GM19328 (cell line): ENCODE results near the gene RNF26.

Experiments used
- ATAC-seq: cut with Tn5 transposase; IDR thresholded peaks from one replicate; pipeline ENCODE4 v1.9.1; 2021; ENCODE audit warnings: mild to moderate bottlenecking, moderate library complexity; ENCODE audit not compliant: unreplicated experiment

The RNF26 gene

DNA sequence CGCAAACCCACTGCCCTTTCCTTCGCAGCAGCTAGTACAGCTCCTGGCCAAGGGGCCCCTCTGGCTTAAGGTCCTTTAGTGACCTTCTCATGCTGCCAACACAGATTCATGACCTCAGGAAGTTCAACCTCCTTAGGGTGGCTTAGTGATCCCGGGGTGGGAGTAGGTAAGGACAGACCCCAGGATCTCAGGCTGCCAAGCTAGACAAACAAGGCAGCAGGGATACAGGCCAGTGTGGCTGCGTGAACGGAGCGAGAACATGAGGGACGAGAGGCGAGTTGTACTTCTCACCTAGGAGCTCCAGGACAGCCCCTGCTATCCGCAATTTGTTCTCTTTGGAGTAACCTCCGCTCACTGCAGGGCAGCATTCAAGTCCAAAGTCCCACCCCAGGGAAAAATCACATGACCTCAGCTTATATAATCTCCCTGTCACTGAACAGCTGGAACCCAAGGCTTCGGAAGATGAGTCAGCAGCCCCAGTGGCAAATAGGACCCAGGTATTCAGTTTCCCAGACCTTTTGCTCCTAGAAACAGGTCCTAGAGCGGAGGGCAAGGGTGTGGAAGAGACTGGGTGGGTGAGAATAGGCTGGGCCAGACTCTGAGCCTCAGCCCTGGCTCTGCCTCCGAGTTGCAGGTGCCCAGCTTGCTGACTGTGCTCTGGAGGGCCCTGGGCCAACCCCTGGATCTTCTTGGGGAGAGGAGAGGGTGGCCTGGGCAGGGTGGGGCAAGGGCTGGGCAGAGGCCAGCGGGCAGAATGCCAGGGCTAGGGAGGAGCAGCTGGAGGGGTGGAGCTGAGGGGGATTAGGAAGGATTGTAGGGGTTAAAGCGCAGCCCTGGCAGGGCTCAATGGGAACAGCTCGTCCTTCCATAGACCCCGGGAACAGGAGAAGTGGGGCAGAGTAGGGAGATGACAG, 34.1 kb downstream of the RNF26 start:
- no peak for ATAC-seq

- ATAC-seq = no peak
Measured at GRCh38 chr11:119369132-119369925, 35.0 kb downstream of the RNF26 start.

- ATAC-seq = no peak
Measured at GRCh38 chr11:119370486-119371046, 36.2 kb downstream of the RNF26 start.

DNA sequence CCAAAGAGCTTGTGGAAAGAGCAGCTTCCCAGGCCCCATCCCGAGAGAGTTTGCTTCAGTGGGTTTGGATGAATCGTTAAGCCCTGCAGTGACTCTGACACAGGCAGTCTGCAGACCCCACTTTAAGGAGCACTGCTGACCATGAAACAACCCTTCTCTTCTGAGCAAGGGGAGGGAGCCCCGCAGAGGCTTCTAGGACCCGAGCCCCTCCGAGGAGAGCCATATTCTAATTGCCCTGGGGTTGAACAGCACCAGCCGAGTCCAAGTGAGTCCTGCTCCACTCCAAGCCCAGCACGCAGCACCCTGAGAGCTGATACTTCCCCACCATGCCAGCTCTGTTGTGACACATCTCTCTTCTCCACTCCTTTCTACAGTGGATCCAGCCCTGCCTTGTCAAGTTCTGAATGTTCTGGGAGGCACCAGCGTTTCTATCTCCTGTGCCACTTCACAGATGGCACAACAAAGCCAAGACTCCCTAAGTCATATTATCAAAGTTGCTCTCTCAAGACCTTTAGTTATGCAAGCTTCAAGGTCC, 36.8 kb downstream of the RNF26 start:
- ATAC-seq = no peak

GRCh38 chr11:119371778-119372182, 37.5 kb downstream of the RNF26 start:
- ATAC-seq = no peak

DNA sequence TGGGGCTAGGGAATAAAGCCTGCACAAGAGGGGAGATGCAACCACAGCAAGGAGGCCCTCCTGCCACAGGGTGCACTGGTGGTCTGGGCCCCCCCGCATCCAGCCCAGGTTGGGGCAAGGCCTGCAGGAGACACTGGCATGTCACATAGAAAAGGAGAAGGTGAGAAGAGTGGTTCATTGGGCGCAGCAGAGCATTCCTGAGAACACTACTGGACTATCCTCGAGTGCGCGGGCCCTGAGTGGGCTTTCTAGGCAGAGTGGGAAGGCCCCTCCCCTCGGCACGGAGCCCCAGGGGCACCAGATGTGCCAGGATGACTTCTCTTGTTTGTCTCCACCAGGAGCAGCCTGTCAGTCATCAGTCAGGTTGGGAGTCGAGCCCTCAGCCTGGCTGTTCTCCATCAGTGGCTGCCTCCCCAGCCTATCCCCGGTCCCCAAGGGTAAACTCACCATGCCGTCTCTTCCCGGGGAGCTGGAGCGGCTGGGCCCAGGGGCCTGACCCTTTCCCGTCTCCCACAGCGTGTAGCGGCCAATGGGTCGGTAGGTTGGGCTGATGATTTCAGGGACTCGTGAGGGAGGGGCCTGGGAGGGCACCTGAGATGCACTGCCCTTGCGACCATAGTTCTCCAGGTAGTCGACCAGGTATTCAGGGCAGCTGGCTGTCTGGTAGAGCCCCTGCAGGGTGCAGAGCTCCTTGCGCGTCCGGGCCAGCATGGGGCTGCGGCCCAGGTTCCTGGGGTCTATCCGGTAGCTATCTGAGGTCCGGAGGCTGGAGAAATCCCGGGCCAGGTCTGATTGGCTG, 38.1 kb downstream of the RNF26 start:
- no peak for ATAC-seq

DNA sequence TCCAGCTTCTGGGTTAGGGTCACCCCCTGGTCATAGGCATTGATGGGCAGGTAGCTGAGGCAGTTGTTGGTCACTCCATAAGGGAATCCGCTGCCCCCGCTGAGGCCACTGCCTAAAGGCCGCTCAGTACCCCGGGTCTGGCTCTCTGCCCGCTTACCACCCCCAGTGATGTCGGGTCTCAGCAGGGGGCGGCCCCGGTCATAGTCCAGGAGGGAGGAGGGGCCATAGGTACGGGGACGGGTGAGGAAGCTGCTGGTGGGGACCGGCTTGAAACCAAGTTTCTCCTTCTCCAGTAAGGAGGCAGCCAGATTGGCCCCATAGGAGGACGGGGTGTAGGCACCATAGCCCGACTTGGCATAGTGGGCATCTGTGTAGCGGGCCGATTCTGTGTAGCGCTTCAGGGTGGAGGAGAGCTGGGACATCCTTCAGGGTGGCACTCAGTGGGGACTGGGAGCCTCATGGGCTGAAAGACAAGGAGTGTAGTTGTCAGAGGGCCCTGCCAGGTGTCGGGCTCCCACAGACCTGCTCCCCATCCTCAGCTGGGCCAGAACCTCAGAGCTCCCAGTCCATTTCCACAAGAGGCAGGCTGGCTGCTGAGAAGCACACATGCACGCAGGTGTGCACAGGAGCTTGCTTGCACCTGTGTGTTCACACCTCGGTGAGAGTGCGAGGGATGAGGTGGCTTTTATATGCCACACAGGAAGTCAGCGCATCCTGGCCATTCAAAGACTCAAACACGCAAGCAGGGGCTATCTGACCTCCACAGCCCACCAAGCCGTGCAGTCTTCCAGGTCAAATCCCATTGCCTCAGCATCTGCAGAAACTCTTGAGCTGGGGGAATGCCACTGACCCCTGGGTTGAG, 39.0 kb downstream of the RNF26 start:
- no peak for ATAC-seq

- ATAC-seq = no peak
Measured at GRCh38 chr11:119373921-119374631, 39.7 kb downstream of the RNF26 start.

GRCh38 chr11:119374632-119375336, 40.5 kb downstream of the RNF26 start:
- no peak for ATAC-seq

GRCh38 chr11:119375337-119376196, 41.2 kb downstream of the RNF26 start:
- ATAC-seq = no peak

DNA sequence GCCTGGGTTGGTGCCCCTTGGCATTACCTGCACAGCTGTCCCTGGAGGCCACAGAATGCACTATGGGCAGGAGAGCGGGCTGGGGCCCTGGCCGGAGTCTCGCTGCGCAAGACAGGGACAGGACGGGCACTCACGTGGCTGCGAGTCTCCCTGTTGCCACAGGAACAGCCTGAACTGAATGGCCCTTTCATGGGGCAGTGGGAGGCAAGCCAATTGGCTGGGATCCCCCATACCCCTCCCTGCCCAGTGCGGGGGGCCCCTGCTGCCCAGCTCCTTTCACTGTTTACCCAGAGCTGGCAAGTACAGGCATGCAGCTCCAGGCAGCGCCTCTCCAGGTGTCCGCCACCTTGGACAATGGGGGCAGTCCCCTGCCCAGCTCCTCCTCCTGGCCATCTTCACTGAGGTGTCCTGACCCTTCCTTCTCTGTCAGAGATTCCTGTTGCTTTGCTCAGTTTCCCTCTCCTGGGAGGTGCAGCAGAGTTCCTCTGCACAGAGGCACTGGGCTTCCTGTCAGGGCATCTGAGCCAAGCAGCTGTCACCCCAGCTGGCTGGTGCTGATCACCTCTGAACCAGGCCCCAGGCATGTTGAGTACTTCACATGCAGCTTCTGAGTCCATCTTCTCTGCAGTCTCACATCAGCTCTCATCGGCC, 42.0 kb downstream of the RNF26 start:
- ATAC-seq = no peak

DNA sequence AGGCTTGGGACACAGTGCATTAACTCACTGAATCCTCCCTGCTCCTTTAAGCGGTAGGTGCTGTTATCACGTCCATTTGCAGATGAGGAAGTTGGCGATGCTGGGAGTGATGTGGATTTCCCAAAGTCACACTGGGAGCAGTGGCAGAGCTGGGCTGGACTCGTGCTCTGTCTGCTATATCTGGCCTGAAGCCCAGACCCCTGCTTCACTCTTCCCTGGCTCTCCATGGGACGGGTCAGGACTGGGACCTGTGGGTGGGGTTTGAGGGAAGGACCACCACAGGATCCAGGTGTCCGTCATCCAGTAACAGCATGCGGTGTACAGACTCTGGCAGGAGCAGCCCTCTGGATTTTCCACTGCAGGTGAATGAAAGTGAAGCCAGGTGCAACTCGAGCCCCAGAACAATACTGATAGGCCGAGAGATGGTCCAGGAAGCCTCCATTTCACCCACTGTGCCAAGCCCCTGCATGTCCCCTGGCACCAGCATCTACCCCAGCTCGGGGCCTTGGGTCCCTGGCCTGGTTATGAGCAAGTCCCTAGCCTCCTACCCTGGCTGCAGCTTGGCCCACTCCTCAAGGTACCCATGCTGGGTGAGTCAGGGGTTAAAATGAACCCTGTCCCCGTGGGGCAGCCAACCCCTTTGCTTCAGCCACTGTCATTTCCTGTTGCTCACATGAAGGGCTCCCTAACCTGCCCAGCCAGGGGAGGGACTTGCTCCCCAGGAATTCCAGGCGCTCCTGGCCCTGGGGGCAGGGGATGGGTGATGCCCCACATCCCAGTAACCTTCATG, 43.0 kb downstream of the RNF26 start:
- no peak for ATAC-seq

GRCh38 chr11:119377961-119378667, 43.8 kb downstream of the RNF26 start:
- ATAC-seq = no peak

DNA sequence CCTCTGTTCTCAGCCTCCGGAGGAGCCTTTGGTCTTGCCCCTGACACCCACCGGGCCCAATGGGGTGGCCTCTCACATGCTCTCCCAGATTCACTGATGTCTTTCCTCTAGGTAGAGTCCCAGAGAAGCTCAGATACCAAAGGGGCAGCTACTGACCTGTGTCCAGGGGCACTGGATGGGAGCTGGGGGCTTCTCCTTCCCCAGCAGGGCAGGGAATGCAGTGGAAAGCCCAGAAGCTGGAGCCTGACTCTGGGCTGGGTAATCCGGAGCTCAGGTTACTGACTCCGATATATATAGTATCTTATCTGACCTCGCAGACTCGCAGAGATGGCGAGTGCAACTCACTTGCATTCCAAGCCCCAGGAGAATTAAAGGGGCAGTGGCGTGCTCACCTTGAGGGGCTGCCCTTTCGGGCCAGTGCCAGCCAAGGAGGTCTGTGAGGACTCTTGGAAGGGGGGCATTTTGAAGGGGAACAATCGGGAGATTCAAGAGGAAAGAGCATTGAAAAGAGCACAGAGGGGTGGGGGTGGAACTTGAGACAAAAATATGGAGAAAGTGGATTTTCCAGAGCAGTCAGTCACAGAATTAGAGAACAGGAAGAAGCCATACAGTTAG, 44.6 kb downstream of the RNF26 start:
- no peak for ATAC-seq

DNA sequence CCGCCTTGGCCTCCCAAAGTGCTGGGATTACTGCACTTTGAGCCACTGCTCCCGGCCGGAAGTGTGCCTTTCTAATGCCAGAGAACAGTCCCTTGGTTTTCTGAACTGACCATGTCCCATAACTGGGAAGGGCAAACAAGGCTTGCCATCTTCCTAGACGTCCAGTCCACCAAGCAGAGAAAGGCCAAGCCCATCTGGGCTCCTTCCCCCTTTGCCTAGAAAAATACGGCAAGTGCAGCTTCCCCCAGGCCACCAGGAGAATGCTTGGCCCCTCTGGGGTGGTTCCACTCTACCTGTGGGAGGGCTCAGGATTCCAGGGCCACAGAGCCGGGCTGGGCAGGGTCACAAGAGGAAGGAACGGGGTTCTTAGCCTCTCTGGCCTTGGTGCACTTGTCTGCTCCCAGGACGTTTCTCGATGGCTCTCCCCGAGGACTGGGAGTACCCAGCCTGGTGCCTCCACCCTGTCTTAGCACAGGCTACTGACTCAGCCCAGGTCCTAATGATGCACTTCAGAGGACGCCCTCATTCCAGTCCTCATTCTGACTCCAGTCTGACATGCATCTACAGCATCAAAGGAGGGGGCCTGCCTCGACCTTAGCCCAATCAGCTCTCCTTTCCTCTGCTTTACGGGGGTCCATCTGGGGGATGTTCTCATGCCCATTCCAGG, 46.0 kb downstream of the RNF26 start:
- no peak for ATAC-seq
